DND-41 (cell line): ENCODE data around the gene OR11H7.
"Not testable (repeated sequence)": the region's sequence is repeated elsewhere in the genome, so short reads cannot be mapped to it uniquely, and the experiment has no call there.

Experiments
- ATAC-seq: fragments of 200-7000 bp; cut with Tn5 transposase; 3 replicates; pipeline ENCODE4 v1.9.1; 2021; ENCODE audit warnings: low read depth; ENCODE audit not compliant: insufficient read depth
- DNase-seq: peaks from one replicate; pipeline ENCODE4 v3.0.0-alpha.2; 2020
- H2AFZ ChIP-seq: 2 replicates; pipeline ENCODE4 v1.6.0; 2012; ENCODE audit warnings: low read depth, low read length
- H3K27ac ChIP-seq: 2 replicates; pipeline ENCODE4 v1.5.1; 2012; ENCODE audit warnings: low read length, inconsistent platforms
- H3K27me3 ChIP-seq: fragments of 200-600 bp; sonication (generic); 2 replicates; pipeline ENCODE4 v1.6.0; 2012; ENCODE audit warnings: low read length, mild to moderate bottlenecking, inconsistent platforms; ENCODE audit not compliant: insufficient read depth, poor library complexity
- H3K36me3 ChIP-seq: 2 replicates; pipeline ENCODE4 v1.5.1; 2012; ENCODE audit warnings: low read length, inconsistent platforms; ENCODE audit not compliant: insufficient read depth
- H3K4me1 ChIP-seq: 2 replicates; pipeline ENCODE4 v1.5.1; 2012; ENCODE audit warnings: mild to moderate bottlenecking, low read length; ENCODE audit not compliant: insufficient read depth
- H3K4me2 ChIP-seq: 2 replicates; pipeline ENCODE4 v1.6.0; 2012; ENCODE audit warnings: mild to moderate bottlenecking, moderate library complexity, low read length, inconsistent platforms; ENCODE audit not compliant: insufficient read depth
- H3K4me3 ChIP-seq, 2 experiments: fragments of 200-600 bp in 1 of 2; shearing (Covaris generic) in 1 of 2; 2 replicates each; pipeline ENCODE4 v1.5.1; 2012 to 2016; ENCODE audit warnings: inconsistent platforms in 2 of 2, low read length in 2 of 2, mild to moderate bottlenecking in 2 of 2, low read depth in 1 of 2, moderate library complexity in 1 of 2
- H3K79me2 ChIP-seq: 2 replicates; pipeline ENCODE4 v1.6.0; 2012; ENCODE audit warnings: low read length, inconsistent platforms; ENCODE audit not compliant: insufficient read depth
- H3K9ac ChIP-seq: 2 replicates; pipeline ENCODE4 v1.6.0; 2012; ENCODE audit warnings: low read depth, mild to moderate bottlenecking, inconsistent platforms, low read length, moderate library complexity
- H3K9me3 ChIP-seq: 2 replicates; pipeline ENCODE4 v1.5.1; 2012; ENCODE audit warnings: low read length, moderate library complexity, mild to moderate bottlenecking, inconsistent platforms; ENCODE audit not compliant: insufficient read depth, severe bottlenecking
- H4K20me1 ChIP-seq: 2 replicates; pipeline ENCODE4 v1.6.0; 2012; ENCODE audit warnings: low read length; ENCODE audit not compliant: insufficient read depth
- EZH2 ChIP-seq: IDR thresholded peaks from 3 replicates; pipeline ENCODE4 v1.6.1; 2012; ENCODE audit warnings: borderline replicate concordance, low read depth, mild to moderate bottlenecking, moderate library complexity, low read length, inconsistent platforms; ENCODE audit not compliant: severe bottlenecking
- TF ChIP-seq, protein P1 (sequence below): IDR thresholded peaks from 2 replicates; pipeline ENCODE4 v1.5.1; 2012; ENCODE audit warnings: borderline replicate concordance, low read length, moderate library complexity, mild to moderate bottlenecking; ENCODE audit not compliant: poor library complexity, severe bottlenecking; ENCODE audit errors: extremely low read depth

The OR11H7 gene

DNA sequence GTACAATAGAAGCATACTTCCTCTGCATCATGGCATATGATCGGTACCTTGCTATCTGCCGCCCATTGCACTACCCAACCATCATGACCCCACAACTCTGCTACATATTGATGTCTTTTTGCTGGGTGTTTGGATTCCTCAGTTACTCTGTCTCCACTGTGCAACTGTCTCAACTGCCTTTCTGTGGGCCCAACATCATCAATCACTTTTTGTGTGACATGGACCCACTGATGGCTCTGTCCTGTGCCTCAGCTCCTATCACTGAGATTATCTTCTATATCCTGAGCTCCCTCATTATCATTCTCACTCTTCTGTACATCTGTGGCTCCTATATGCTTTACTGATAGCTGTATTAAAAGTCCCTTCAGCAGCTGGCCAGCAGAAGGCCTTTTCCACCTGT lies 19.2 kb upstream of the OR11H7 start:
- H3K27ac ChIP-seq, result no peak overlapping the region
- H3K27me3 ChIP-seq, result peaks cover 2% of the 10 kb centered on the region
- no peaks in the 10 kb centered on the region for H3K9me3 ChIP-seq
- no peaks in the 10 kb centered on the region for H3K4me1 ChIP-seq
- no peaks in the 10 kb centered on the region for H3K36me3 ChIP-seq
- no peaks in the 10 kb centered on the region for H4K20me1 ChIP-seq
- no peak overlapping the region for H3K4me2 ChIP-seq
- ATAC-seq, result no peak
- no peak for DNase-seq
- no peak overlapping the region for H2AFZ ChIP-seq
- no peak overlapping the region for H3K9ac ChIP-seq
- TF ChIP-seq EZH2, result no peak
- TF ChIP-seq, protein P1, sequence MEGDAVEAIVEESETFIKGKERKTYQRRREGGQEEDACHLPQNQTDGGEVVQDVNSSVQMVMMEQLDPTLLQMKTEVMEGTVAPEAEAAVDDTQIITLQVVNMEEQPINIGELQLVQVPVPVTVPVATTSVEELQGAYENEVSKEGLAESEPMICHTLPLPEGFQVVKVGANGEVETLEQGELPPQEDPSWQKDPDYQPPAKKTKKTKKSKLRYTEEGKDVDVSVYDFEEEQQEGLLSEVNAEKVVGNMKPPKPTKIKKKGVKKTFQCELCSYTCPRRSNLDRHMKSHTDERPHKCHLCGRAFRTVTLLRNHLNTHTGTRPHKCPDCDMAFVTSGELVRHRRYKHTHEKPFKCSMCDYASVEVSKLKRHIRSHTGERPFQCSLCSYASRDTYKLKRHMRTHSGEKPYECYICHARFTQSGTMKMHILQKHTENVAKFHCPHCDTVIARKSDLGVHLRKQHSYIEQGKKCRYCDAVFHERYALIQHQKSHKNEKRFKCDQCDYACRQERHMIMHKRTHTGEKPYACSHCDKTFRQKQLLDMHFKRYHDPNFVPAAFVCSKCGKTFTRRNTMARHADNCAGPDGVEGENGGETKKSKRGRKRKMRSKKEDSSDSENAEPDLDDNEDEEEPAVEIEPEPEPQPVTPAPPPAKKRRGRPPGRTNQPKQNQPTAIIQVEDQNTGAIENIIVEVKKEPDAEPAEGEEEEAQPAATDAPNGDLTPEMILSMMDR, result no peak
- no peaks in the 10 kb centered on the region for H3K79me2 ChIP-seq
- H3K4me3 ChIP-seq, result no peak overlapping the region

DNA sequence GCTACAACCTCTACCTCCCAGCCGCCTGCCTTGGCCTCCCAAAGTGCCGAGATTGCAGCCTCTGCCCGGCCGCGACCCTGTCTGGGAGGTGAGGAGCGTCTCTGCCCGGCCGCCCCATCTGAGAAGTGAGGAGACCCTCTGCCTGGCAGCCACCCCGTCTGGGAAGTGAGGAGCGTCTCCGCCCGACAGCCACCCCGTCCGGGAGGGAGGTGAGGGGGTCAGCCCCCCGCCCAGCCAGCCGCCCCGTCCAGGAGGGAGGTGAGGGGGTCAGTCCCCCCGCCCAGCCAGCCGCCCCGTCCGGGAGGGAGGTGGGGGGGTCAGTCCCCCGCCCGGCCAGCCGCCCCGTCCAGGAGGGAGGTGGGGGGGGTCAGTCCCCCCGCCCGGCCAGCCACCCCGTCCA lies 16.4 kb upstream of the OR11H7 start:
- H4K20me1 ChIP-seq, DNase-seq, H3K4me1 ChIP-seq, H3K9ac ChIP-seq, H2AFZ ChIP-seq, H3K36me3 ChIP-seq, H3K27me3 ChIP-seq, H3K4me2 ChIP-seq, H3K27ac ChIP-seq, H3K9me3 ChIP-seq, H3K79me2 ChIP-seq, H3K4me3 ChIP-seq, ATAC-seq: not testable (repeated sequence)

- H3K9me3 ChIP-seq, result no peaks in the 10 kb centered on the region
- TF ChIP-seq, protein P1, result no peak
- TF ChIP-seq EZH2, result no peak
- ATAC-seq, result no peak
These were observed 13.6 kb upstream of the OR11H7 start for GRCh38 chr14:20215196-20215595.

DNA sequence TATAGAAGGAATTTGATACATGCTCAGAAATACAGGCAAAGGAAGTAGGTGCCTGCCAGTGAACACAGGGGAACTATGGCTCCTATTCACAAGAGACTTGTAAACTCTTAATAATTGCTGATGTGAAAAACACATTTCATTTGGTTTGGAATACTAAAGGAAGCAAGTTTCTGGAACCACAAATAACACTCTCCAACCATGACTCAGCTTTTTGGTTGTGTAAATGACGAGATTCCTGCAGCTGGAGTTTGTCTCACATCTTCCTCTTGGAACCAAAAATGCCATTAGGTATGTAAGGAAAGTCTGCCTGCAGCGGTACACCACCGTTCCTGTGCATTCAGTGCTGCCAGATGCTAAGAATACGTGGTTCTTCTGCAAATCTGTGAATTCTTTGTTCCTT lies 9.7 kb upstream of the OR11H7 start:
- peaks cover 5% of the 10 kb centered on the region for H3K27me3 ChIP-seq
- H4K20me1 ChIP-seq, result no peaks in the 10 kb centered on the region
- no peak overlapping the region for H3K4me3 ChIP-seq
- no peaks in the 10 kb centered on the region for H3K9me3 ChIP-seq
- ATAC-seq, result no peak
- H3K79me2 ChIP-seq, result no peaks in the 10 kb centered on the region
- TF ChIP-seq, protein P1, result no peak
- TF ChIP-seq EZH2, result no peak
- no peak overlapping the region for H3K27ac ChIP-seq
- H2AFZ ChIP-seq, result no peak overlapping the region
- no peak overlapping the region for H3K9ac ChIP-seq
- no peak overlapping the region for H3K4me2 ChIP-seq
- H3K4me1 ChIP-seq, result no peaks in the 10 kb centered on the region
- DNase-seq, result no peak
- H3K36me3 ChIP-seq, result no peaks in the 10 kb centered on the region

More at GRCh38 chr14:20215196-20215595, 13.6 kb upstream of the OR11H7 start:
- H3K36me3 ChIP-seq, result no peaks in the 10 kb centered on the region
- no peaks in the 10 kb centered on the region for H4K20me1 ChIP-seq
- no peak overlapping the region for H3K27ac ChIP-seq
- H2AFZ ChIP-seq, result no peak overlapping the region
- peaks cover 7% of the 10 kb centered on the region for H3K27me3 ChIP-seq
- no peak overlapping the region for H3K9ac ChIP-seq
- DNase-seq, result no peak
- H3K4me3 ChIP-seq, result no peak overlapping the region
- no peaks in the 10 kb centered on the region for H3K4me1 ChIP-seq
- no peaks in the 10 kb centered on the region for H3K79me2 ChIP-seq
- H3K4me2 ChIP-seq, result no peak overlapping the region
